Testis (tissue), 3 donors: ENCODE measurements around the gene DNAH17. TPM values are rescaled to one million over a fixed set of nuclear protein-coding genes. Genes with fewer than 3 reads are reported as not detected.

Experiments used
- DNase-seq: peaks from one replicate; pipeline ENCODE4 v3.0.0-alpha.2; 2019
- H3K27ac ChIP-seq, 2 donors: fragments of 200-600 bp; sonication (generic); one replicate each; pipeline ENCODE4 v1.5.1; 2019
- H3K27me3 ChIP-seq: fragments of 200-600 bp; sonication (generic); one replicate; pipeline ENCODE4 v1.5.1; 2019
- H3K36me3 ChIP-seq: fragments of 200-600 bp; sonication (generic); one replicate; pipeline ENCODE4 v1.5.1; 2017; ENCODE audit warnings: low read depth; ENCODE audit errors: missing control alignments
- H3K4me1 ChIP-seq: fragments of 200-600 bp; sonication (generic); one replicate; pipeline ENCODE4 v1.5.1; 2019
- H3K4me3 ChIP-seq, 2 donors: fragments of 200-600 bp; sonication (generic); one replicate each; pipeline ENCODE4 v1.5.1; 2017 to 2019
- H3K9me3 ChIP-seq: fragments of 200-600 bp; sonication (generic); one replicate; pipeline ENCODE4 v1.5.1; 2017
- POLR2A ChIP-seq: fragments of 450-650 bp; IDR thresholded peaks from one replicate; pipeline ENCODE4 v1.6.1; 2017; ENCODE audit warnings: antibody characterized with exemption, mild to moderate bottlenecking, moderate library complexity
- WGBS, 2 donors: methylation state at CpG; one replicate each; pipeline ENCODE4 v1.1.5; 2018; 5-methylcytosine and 5-hydroxymethylcytosine counted together
- intact Hi-C: fragments of 100-400 bp; cut with DNase I; formaldehyde crosslinking; loops from one replicate; pipeline ENCODE4 v1.15.1; 2023; ENCODE audit warnings: low total_unique reads
- polyA plus RNA-seq: library from polyadenylated mRNA; stranded (reverse); fragments of 350-450 nt; fragmentation: Illumina TruSeq; extraction: RNeasy Lipid Tissue Mini Kit (QIAGEN cat#74804); gene quantifications from one replicate; pipeline ENCODE4 v1.2.3, GENCODE V29; 2014; ENCODE audit warnings: low read depth, low replicate concordance; ENCODE audit not compliant: insufficient read depth
- total RNA-seq, 2 donors: library from RNA; depleted of rRNA; stranded (reverse); fragments of >200 nt; gene quantifications; one replicate each; pipeline ENCODE4 v1.2.3, GENCODE V29; 2016
- TF ChIP-seq, protein P1 (sequence below), 3 experiments: fragments of 450-650 bp in 2 of 3; fragments of 200-600 bp in 1 of 3; sonication (generic) in 1 of 3; IDR thresholded peaks; one replicate each; pipeline ENCODE4 v1.5.1; 2016 to 2019; ENCODE audit warnings: antibody characterized with exemption in 3 of 3, mild to moderate bottlenecking in 2 of 3, moderate library complexity in 1 of 3

Gene DNAH17
- total and polyA plus RNA-seq, 3 donors from 2014 or later: 38.5 to 93.1 (median 57.6) TPM

DNA sequence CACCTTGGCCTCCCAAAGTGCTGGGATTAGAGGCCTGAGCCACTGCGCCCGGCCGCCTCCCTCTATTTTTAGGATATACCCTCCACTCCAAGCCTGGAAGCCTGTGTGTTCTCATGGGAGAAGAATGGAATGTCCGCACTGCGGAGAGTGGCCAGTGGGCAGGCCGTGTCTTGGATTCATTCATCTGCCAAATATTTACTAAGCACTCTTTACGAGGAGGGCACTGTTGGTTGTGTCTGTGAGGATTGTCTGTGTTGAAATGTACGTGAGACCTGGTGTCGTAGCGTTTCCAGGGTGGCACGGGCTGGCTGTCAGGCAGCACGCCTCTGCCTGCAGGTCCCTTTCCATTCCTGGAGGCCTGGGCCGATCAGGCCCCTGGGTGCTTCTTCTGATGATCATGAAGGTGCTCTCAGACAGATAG is 179.5 kb downstream of the DNAH17 start:
- Histone ChIP-seq H3K27ac (no peak overlapping the region), H3K27me3 (no peaks in the 10 kb centered on the region), H3K4me3 (no peak overlapping the region), H3K4me1 (no peaks in the 10 kb centered on the region), H3K36me3 (no peaks in the 10 kb centered on the region), H3K9me3 (no peaks in the 10 kb centered on the region)
- no peak for DNase-seq
- WGBS, 2 donors: 54 to 67% methylated on average over 12 of the region's 13 CpGs
- intact Hi-C loops: no loop called here
- no peak for TF ChIP-seq POLR2A
- TF ChIP-seq, protein P1, sequence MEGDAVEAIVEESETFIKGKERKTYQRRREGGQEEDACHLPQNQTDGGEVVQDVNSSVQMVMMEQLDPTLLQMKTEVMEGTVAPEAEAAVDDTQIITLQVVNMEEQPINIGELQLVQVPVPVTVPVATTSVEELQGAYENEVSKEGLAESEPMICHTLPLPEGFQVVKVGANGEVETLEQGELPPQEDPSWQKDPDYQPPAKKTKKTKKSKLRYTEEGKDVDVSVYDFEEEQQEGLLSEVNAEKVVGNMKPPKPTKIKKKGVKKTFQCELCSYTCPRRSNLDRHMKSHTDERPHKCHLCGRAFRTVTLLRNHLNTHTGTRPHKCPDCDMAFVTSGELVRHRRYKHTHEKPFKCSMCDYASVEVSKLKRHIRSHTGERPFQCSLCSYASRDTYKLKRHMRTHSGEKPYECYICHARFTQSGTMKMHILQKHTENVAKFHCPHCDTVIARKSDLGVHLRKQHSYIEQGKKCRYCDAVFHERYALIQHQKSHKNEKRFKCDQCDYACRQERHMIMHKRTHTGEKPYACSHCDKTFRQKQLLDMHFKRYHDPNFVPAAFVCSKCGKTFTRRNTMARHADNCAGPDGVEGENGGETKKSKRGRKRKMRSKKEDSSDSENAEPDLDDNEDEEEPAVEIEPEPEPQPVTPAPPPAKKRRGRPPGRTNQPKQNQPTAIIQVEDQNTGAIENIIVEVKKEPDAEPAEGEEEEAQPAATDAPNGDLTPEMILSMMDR (IDR thresholded peaks at IDR 0.05): no peak

DNA sequence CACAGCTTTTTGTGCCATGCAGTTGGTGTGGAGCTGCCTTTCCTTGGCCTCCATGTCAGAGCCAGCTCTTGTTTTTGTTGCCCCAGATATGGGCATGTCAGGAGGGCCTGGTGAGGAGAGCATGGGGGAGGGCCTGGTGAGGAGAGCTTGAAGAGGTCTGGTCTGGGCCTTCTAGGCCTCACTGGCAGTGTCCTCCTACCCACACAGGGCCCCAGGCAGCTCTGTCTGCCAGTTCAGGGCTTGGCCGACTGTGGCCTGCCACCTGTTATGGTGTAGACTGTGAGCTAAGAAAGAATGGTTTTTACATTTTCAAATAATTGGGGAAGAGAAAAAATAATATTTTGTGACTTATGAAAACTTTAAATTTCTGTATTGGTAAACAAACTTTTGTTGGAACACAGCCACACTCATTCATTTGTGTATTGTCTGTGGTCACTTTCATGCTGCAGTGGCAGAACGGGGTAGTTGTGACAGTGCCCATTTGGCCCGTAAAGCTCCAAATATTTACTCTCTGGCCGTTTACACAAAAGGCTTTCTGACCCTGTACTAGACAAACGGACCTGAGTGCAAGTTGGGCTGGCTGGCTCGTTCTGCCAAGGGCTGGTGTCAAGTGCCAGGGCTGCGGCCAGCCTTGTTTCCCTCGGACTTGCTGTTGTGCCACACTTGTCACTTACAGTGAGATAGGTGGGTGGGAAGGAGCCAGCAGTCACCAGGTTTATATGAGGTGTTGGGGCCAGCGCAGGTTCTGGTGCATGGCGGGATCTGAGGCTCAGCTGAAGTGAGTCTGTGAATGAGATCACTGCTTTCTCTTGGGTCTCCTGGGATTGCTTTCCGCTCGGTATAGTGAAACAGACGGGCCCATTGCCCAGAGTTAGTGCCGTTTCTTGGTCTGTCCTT is 180.5 kb downstream of the DNAH17 start:
- Histone ChIP-seq H3K9me3 (no peaks in the 10 kb centered on the region), H3K4me3 (no peak overlapping the region), H3K27me3 (no peaks in the 10 kb centered on the region), H3K27ac (no peak overlapping the region), H3K4me1 (no peaks in the 10 kb centered on the region), H3K36me3 (no peaks in the 10 kb centered on the region)
- intact Hi-C loops: no loop called here
- no peak for TF ChIP-seq POLR2A
- TF ChIP-seq, protein P1 (IDR thresholded peaks at IDR 0.05): no peak
- WGBS, 2 donors: 80 to 85% methylated on average over 14 of the region's 14 CpGs
- no peak for DNase-seq

DNA sequence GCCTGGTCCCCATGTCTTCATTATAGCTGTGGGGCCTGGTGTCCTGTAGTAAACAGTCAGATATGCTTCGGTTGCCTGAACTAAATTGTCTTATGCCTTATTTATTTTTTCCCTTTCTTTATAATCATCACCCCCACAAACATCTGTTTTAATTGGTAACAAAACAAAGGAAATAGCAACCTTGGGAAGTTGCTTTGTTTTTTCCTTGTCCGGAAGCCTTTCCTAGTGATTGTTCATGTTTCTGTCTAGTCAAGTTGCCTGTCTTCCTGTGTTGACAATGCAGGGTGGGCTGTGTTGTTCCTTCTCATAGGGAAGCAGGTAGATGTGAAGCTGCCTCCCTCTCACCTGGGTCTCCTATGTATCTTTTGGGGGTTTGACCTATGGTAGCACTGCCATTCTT is 182.0 kb downstream of the DNAH17 start:
- Histone ChIP-seq H3K4me1 (no peaks in the 10 kb centered on the region), H3K27ac (no peak overlapping the region), H3K4me3 (no peak overlapping the region), H3K36me3 (no peaks in the 10 kb centered on the region), H3K27me3 (no peaks in the 10 kb centered on the region), H3K9me3 (no peaks in the 10 kb centered on the region)
- WGBS, 2 donors: 90 to 100% methylated on average over 2 of the region's 2 CpGs
- TF ChIP-seq, protein P1 (IDR thresholded peaks at IDR 0.05): no peak
- TF ChIP-seq POLR2A: no peak
- intact Hi-C loops: no loop called here
- DNase-seq: no peak

DNA sequence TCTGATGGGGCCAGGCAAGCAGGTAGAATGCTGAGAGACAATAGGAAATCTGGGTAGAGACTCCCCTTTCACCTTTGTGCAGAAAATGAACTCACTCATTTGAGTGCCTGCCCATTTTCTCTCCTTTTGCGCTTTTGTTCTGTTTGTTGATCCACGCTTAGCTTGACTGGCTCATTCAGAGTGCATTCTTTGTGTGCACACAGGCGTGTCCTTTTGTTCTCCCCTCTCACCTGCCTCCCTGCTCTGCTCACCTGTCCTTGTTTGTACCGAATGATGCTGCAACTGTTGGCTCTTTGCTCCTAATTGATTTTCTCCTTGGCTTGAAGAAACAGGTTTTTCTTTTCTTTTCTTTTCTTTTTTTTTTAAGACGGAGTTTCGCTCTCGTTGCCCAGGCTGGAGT is 183.0 kb downstream of the DNAH17 start:
- no peak overlapping the region for H3K27ac ChIP-seq
- DNase-seq: no peak
- peaks cover 4% of the 10 kb centered on the region for H3K4me1 ChIP-seq
- WGBS, 2 donors: 96% methylated on average over 7 of the region's 7 CpGs
- no peak overlapping the region for H3K4me3 ChIP-seq
- H3K9me3 ChIP-seq: no peaks in the 10 kb centered on the region
- no peaks in the 10 kb centered on the region for H3K36me3 ChIP-seq
- TF ChIP-seq POLR2A: no peak
- TF ChIP-seq, protein P1 (IDR thresholded peaks at IDR 0.05): no peak
- no peaks in the 10 kb centered on the region for H3K27me3 ChIP-seq
- intact Hi-C loops: no loop called here

DNA sequence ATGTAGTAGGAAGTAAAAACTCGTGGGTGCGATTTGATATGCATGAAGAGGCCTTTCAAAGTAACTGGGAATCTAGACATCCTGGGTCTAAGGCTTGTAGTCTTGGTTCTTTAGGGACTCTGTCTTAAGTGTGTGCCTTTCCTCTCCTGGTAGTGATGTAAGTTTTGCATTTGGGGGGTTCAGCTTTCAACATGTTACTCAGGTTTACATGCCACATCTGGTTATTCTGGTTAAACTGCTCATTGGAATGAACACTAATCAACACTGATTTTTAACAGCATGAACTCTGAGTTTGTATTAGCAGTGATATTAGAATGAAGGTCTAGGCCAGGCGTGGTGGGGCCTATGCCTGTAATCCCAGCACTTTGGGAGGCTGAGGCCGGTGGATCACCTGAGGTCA is 183.6 kb downstream of the DNAH17 start:
- no peak for DNase-seq
- Histone ChIP-seq H3K9me3 (no peaks in the 10 kb centered on the region), H3K27me3 (no peaks in the 10 kb centered on the region), H3K4me3 (no peak overlapping the region), H3K36me3 (no peaks in the 10 kb centered on the region), H3K4me1 (peaks cover 5% of the 10 kb centered on the region), H3K27ac (no peak overlapping the region)
- 91 to 98% methylated on average over 4 of the region's 4 CpGs for WGBS, 2 donors
- intact Hi-C loops: no loop called here
- TF ChIP-seq, protein P1 (IDR thresholded peaks at IDR 0.05): no peak
- TF ChIP-seq POLR2A: no peak
